NAMALWA (cell line): ENCODE results near the gene CREB3L1.
"Not testable (repeated sequence)": the region's sequence is repeated elsewhere in the genome, so short reads cannot be mapped to it uniquely, and the experiment has no call there.

Source experiments
- DNase-seq: peaks from one replicate; pipeline ENCODE4 v3.0.0-alpha.2; 2015; ENCODE audit warnings: low spot score

Gene CREB3L1

GRCh38 chr11:46295312-46296058 lies 18.0 kb downstream of the CREB3L1 start:
- peak; percentile 63 for DNase-seq

DNA sequence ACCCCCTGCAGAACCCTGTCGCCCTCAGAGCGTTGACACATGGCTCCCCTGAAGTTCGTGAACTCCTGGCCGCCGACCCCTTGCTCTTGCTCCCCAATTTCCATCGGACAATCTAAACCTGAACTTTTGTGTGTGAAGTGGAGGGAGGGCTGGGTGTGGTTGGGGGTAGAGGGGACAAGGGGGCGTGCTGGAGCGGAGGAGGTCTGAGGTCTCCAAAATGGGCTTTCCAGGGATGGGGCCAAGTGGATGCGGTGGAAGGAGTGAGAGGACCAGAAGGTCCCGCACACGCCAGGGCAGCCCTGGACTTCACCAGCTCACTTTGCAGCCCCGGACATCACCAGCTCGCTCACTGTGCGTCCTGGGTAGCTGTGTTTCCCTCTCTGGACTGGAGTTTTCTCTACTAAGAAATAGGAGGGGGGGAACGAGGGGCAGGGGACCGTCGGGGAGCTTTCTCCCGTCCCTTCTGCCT lies 18.6 kb downstream of the CREB3L1 start:
- no peak for DNase-seq

- DNase-seq = no peak
These were observed 19.3 kb downstream of the CREB3L1 start for GRCh38 chr11:46296528-46297448.

- DNase-seq = no peak
These were observed 21.4 kb downstream of the CREB3L1 start for GRCh38 chr11:46298699-46299433.

GRCh38 chr11:46299451-46299961 lies 22.0 kb downstream of the CREB3L1 start:
- no peak for DNase-seq

DNA sequence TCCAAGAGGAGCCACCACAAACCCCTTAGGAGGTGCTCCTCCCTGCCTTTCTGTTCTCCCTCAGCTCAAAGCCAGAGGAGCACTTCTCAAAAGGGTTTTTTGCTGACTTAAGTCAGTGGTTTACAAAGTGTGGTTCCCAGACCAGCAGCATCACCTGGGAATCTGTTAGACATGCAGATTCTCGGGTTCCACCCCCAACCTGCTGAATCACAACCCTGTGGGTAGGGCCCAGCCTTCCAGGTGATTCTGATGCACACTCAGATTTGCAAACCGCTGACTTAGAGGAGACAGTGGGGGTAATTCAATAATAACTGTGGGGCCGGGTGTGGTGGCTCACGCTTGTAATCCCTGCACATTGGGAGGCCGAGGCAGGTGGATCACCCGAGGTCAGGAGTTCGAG lies 22.8 kb downstream of the CREB3L1 start:
- DNase-seq = no peak

- no peak for DNase-seq
These were observed 25.4 kb downstream of the CREB3L1 start for GRCh38 chr11:46302866-46303265.

GRCh38 chr11:46304036-46304435 lies 26.6 kb downstream of the CREB3L1 start:
- DNase-seq = not testable (repeated sequence)

DNA sequence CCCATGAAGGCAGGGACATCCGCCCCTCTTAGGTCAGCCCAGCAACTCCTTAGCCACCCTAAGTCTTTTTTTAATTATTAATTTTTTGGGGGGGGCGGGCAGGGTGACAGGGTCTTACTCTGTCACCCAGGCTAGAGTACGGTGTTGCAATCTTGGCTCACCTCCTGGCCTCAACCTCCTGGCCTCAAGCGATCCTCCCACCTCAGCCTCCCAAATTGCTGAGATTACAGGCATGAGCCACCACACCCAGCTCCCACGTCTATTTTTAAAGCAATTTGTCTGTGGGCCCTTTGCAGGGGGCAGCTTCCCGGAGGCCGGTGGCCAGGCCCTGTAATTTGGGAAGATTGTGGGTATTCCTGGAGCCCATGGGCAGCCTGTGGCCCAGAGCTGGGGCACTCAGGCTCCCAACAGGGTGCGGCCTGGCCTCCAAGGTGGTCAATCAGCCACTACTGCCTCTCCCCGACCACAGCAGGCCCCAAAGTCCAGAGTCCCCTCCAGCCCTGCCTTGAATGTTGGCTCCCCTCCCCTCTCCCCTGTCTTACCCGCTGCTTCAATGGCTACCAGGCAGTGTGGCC lies 27.2 kb downstream of the CREB3L1 start:
- DNase-seq = no peak

GRCh38 chr11:46305295-46305694 lies 27.8 kb downstream of the CREB3L1 start:
- peak; percentile 56 for DNase-seq

- DNase-seq = no peak
These were observed 28.9 kb downstream of the CREB3L1 start for GRCh38 chr11:46306296-46306853.

GRCh38 chr11:46307369-46307768 lies 29.9 kb downstream of the CREB3L1 start:
- DNase-seq = no peak

DNA sequence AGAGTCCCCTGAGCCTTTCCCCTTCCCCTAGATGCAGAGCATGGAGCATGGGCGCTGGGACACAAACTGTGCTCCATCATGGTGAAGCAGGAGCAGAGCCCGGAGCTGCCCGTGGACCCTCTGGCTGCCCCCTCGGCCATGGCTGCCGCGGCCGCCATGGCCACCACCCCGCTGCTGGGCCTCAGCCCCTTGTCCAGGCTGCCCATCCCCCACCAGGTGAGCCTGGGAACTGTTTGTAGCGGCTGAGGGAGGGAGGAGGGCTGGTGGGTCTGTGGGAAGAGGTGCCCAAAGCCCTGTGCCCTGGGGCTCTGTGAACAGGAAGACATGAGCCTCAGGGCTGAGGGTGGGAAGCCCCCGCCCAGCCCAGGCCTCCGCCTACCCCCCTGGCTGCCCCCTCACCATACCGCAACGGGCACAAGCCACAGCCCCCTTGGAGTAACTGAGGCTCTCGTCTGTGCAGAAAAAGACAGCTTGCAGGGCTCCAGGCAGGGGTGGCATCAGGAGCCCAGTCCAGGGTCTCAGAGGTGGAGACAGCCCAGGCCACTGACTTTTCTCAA lies 30.4 kb downstream of the CREB3L1 start:
- DNase-seq = no peak

- DNase-seq = peak; percentile 69
These were observed 31.4 kb downstream of the CREB3L1 start for GRCh38 chr11:46308631-46309419.

DNA sequence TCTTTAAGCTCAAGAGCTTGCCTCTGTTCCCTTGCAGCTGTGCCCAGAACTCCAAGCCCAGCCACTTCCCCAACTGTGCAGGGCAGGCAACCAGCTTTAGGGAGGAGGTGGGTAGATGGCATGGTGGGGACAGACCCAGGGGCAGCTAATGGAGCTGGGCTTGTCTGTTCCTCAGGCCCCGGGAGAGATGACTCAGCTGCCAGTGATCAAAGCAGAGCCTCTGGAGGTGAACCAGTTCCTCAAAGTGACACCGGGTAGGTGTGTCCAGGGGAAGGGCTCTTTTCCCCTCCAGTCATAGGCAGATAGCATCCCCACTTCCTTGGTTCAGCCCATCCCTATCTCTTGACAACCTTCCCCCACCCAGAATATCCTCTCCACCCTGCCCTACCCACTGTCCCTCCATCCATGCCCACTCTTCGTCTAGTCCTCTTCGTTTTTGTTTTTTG lies 32.4 kb downstream of the CREB3L1 start:
- DNase-seq = no peak

- peak; percentile 90 for DNase-seq
These were observed 37.7 kb downstream of the CREB3L1 start for GRCh38 chr11:46315033-46315738.

GRCh38 chr11:46315783-46316563 lies 38.5 kb downstream of the CREB3L1 start:
- DNase-seq = no peak

- no peak for DNase-seq
These were observed 41.6 kb downstream of the CREB3L1 start for GRCh38 chr11:46319074-46319453.

DNA sequence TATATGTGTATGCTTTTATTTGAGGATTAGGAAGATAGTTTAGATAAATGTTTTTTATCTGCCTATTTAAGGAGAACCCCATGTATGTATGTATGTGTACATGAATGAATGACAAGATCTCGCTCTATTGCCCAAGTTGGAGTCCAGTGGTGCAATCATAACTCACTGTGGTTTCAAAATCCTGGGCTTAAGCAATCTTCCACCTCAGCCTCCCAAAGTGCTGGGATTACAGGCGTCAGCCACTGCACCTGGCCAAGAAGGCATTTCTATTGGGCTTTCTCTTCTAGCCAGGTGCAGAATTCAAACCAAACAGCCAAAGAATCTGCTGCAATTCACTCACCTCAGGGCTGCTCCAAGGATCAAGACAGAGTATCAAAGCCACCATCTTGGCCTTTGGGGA lies 44.3 kb downstream of the CREB3L1 start:
- DNase-seq = no peak
